Hematopoietic multipotent progenitor cell treated with erythropoietin and hydrocortisone succinate and interleukin-3 and kit ligand, for 6 days (in vitro differentiated cells): ENCODE results near the gene SMARCA1.
A peak's percentile ranks its signal among the peaks of the same experiment; 100 is the strongest.
"Not testable (repeated sequence)": the region's sequence is repeated elsewhere in the genome, so short reads cannot be mapped to it uniquely, and the experiment has no call there.

Experiments
- DNase-seq: peaks from one replicate; pipeline ENCODE4 v3.0.0-alpha.2; 2015

SMARCA1 gene

GRCh38 chrX:129523079-129523911 lies at the start of gene SMARCA1:
Gene SMARCA1, minus strand, starts transcription at chrX:129523490. Its CDS starts 120 bp downstream, at chrX:129523370.
- no peak for DNase-seq

- DNase-seq, result no peak
Observed at GRCh38 chrX:129572422-129572821, 49.1 kb upstream of the SMARCA1 start.

GRCh38 chrX:129568349-129568748 lies 45.1 kb upstream of the SMARCA1 start:
- no peak for DNase-seq

GRCh38 chrX:129566073-129566472 lies 42.8 kb upstream of the SMARCA1 start:
- DNase-seq, result no peak

GRCh38 chrX:129565046-129565650 lies 41.9 kb upstream of the SMARCA1 start:
- DNase-seq, result no peak

- not testable (repeated sequence) for DNase-seq
Observed at GRCh38 chrX:129564345-129564744, 41.1 kb upstream of the SMARCA1 start.

- DNase-seq, result no peak
Observed at GRCh38 chrX:129561453-129561852, 38.2 kb upstream of the SMARCA1 start.

- no peak for DNase-seq
Observed at GRCh38 chrX:129559783-129560182, 36.5 kb upstream of the SMARCA1 start.

- peak; percentile 2 for DNase-seq
Observed at GRCh38 chrX:129557844-129558480, 34.7 kb upstream of the SMARCA1 start.

- DNase-seq, result no peak
Observed at GRCh38 chrX:129556806-129557315, 33.6 kb upstream of the SMARCA1 start.

- DNase-seq, result not testable (repeated sequence)
Observed at GRCh38 chrX:129554816-129555215, 31.5 kb upstream of the SMARCA1 start.

GRCh38 chrX:129553619-129554288 lies 30.5 kb upstream of the SMARCA1 start:
- peak; percentile 28 for DNase-seq

- DNase-seq, result no peak
Observed at GRCh38 chrX:129549124-129549523, 25.8 kb upstream of the SMARCA1 start.

- no peak for DNase-seq
Observed at GRCh38 chrX:129545408-129545807, 22.1 kb upstream of the SMARCA1 start.

GRCh38 chrX:129544780-129545179 lies 21.5 kb upstream of the SMARCA1 start:
- no peak for DNase-seq

- peak; percentile 30 for DNase-seq
Observed at GRCh38 chrX:129540722-129541184, 17.5 kb upstream of the SMARCA1 start.

- DNase-seq, result peak; percentile 75
Observed at GRCh38 chrX:129540068-129540653, 16.9 kb upstream of the SMARCA1 start, which contains the start of gene OCRL. Gene OCRL, plus strand, starts transcription at chrX:129540259. Its CDS starts 181 bp downstream, at chrX:129540440.

- DNase-seq, result no peak
Observed at GRCh38 chrX:129534816-129535578, 11.7 kb upstream of the SMARCA1 start.

GRCh38 chrX:129531132-129531531 lies 7.8 kb upstream of the SMARCA1 start:
- DNase-seq, result no peak

- DNase-seq, result no peak
Observed at GRCh38 chrX:129530410-129530809, 7.1 kb upstream of the SMARCA1 start.

GRCh38 chrX:129529685-129530281 lies 6.5 kb upstream of the SMARCA1 start:
- peak; percentile 22 for DNase-seq
